ENCODE data around the gene RAB28. TPM values are rescaled to one million over a fixed set of nuclear protein-coding genes. Genes with fewer than 3 reads are reported as not detected.

Gene RAB28
- polyA plus RNA-seq, 1 of the 3 experiments (the other 2 are of a cell fraction), result 10.5 TPM

- TF ChIP-seq IRF3 (IDR thresholded peaks at IDR 0.05; ENCODE audit: low read depth, low read length) (no peak), GABPA (IDR thresholded peaks at IDR 0.05; ENCODE audit: low read depth) (no peak), SMC3 (IDR thresholded peaks at IDR 0.05; ENCODE audit: low read depth, low read length) (no peak), CTCF (IDR thresholded peaks at IDR 0.05) (no peak), POLR2AphosphoS5 (IDR thresholded peaks at IDR 0.05; ENCODE audit: low read depth, low read length) (no peak)
- TF ChIP-seq, protein P1, sequence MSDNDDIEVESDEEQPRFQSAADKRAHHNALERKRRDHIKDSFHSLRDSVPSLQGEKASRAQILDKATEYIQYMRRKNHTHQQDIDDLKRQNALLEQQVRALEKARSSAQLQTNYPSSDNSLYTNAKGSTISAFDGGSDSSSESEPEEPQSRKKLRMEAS (IDR thresholded peaks at IDR 0.05; ENCODE audit: low read depth), result no peak
These were observed 136.5 kb downstream of the RAB28 start (continued) for GRCh38 chr4:13347517-13348125.

GRCh38 chr4:13344216-13344615, 139.9 kb downstream of the RAB28 start:
- H3K9me2 ChIP-seq, result no peaks in the 10 kb centered on the region
- ChIA-PET POLR2A (no interaction called here), CTCF (no interaction called here)
- no peaks in the 10 kb centered on the region for H3K27me3 ChIP-seq (ENCODE audit: insufficient read depth)
- TF ChIP-seq POLR2AphosphoS5 (IDR thresholded peaks at IDR 0.05; ENCODE audit: low read depth, low read length), result no peak
- TF ChIP-seq, protein P1 (IDR thresholded peaks at IDR 0.05; ENCODE audit: low read depth), result no peak
- no peak for TF ChIP-seq ELF1 (IDR thresholded peaks at IDR 0.05)
- TF ChIP-seq FOXM1 (IDR thresholded peaks at IDR 0.05; ENCODE audit: low read depth), result no peak
- TF ChIP-seq GATA2 (CRISPR knock-in tag; IDR thresholded peaks at IDR 0.05), result no peak
- no peak for DNase-seq
- H3K4me3 ChIP-seq (ENCODE audit: low read depth in 2 of 2, low read length in 1 of 2), result no peak overlapping the region
- H3K9ac ChIP-seq, result no peak overlapping the region
- H3K36me3 ChIP-seq (replicated peaks in 1 of 2; ENCODE audit: control insufficient read depth in 1 of 2, insufficient read depth in 2 of 2, low read length in 1 of 2), result no peaks in the 10 kb centered on the region
- WGBS (ENCODE audit: low lambda C conversion rate), result 57% methylated on average over 2 of the region's 2 CpGs
- H3K4me2 ChIP-seq, result no peak overlapping the region
- H3K9me3 ChIP-seq, result no peaks in the 10 kb centered on the region
- H3K4me1 ChIP-seq (ENCODE audit: control insufficient read depth in 1 of 2, insufficient read depth in 2 of 2, low read depth in 1 of 2, low read length in 1 of 2), result no peaks in the 10 kb centered on the region
- no peaks in the 10 kb centered on the region for H4K20me1 ChIP-seq (ENCODE audit: insufficient read depth)
- H3F3A ChIP-seq (replicated peaks; ENCODE audit: insufficient read depth), result no peaks in the 10 kb centered on the region
- H2AFZ ChIP-seq (ENCODE audit: low read depth), result no peak overlapping the region
- H3K27ac ChIP-seq (ENCODE audit: low read depth in 2 of 2, low read length in 1 of 2), result no peak overlapping the region
- H3K79me2 ChIP-seq (ENCODE audit: insufficient read depth), result no peaks in the 10 kb centered on the region

- Histone ChIP-seq H3K27ac (ENCODE audit: low read depth in 2 of 2, low read length in 1 of 2) (no peak overlapping the region), H3K4me1 (ENCODE audit: control insufficient read depth in 1 of 2, insufficient read depth in 2 of 2, low read depth in 1 of 2, low read length in 1 of 2) (no peaks in the 10 kb centered on the region), H3K79me2 (ENCODE audit: insufficient read depth) (no peaks in the 10 kb centered on the region), H3K4me3 (ENCODE audit: low read depth in 2 of 2, low read length in 1 of 2) (no peak overlapping the region), H2AFZ (ENCODE audit: low read depth) (no peak overlapping the region), H3K36me3 (replicated peaks in 1 of 2; ENCODE audit: control insufficient read depth in 1 of 2, insufficient read depth in 2 of 2, low read length in 1 of 2) (no peaks in the 10 kb centered on the region), H3K9ac (no peak overlapping the region), H3K9me2 (no peaks in the 10 kb centered on the region), H3K27me3 (ENCODE audit: insufficient read depth) (no peaks in the 10 kb centered on the region), H4K20me1 (ENCODE audit: insufficient read depth) (no peaks in the 10 kb centered on the region), H3F3A (replicated peaks; ENCODE audit: insufficient read depth) (no peaks in the 10 kb centered on the region), H3K4me2 (no peak overlapping the region), H3K9me3 (no peaks in the 10 kb centered on the region)
- CTCF ChIA-PET, result no interaction called here
- DNase-seq, result no peak
- POLR2A ChIA-PET, result no interaction called here
- TF ChIP-seq, protein P2, sequence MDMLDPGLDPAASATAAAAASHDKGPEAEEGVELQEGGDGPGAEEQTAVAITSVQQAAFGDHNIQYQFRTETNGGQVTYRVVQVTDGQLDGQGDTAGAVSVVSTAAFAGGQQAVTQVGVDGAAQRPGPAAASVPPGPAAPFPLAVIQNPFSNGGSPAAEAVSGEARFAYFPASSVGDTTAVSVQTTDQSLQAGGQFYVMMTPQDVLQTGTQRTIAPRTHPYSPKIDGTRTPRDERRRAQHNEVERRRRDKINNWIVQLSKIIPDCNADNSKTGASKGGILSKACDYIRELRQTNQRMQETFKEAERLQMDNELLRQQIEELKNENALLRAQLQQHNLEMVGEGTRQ (IDR thresholded peaks at IDR 0.05; ENCODE audit: borderline replicate concordance, low read depth, low read length), result no peak
- TF ChIP-seq TCF12 (IDR thresholded peaks at IDR 0.05), result no peak
- no peak for TF ChIP-seq RXRA (IDR thresholded peaks at IDR 0.05; ENCODE audit: borderline replicate concordance, low read depth)
- TF ChIP-seq, protein P1 (IDR thresholded peaks at IDR 0.05; ENCODE audit: low read depth), result no peak
- no peak for TF ChIP-seq CTCF (IDR thresholded peaks at IDR 0.05)
- TF ChIP-seq EZH2phosphoT487 (IDR thresholded peaks at IDR 0.05; ENCODE audit: borderline replicate concordance, low read depth), result no peak
- TF ChIP-seq RCOR1 (IDR thresholded peaks at IDR 0.05; ENCODE audit: low read length), result no peak
- TF ChIP-seq TEAD4 (IDR thresholded peaks at IDR 0.05; ENCODE audit: borderline replicate concordance, insufficient read depth), result no peak
- TF ChIP-seq SMC3 (IDR thresholded peaks at IDR 0.05; ENCODE audit: low read depth, low read length), result no peak
- TF ChIP-seq YY1 (IDR thresholded peaks at IDR 0.05; ENCODE audit: low read depth), result no peak
- no peak for TF ChIP-seq MEF2A (IDR thresholded peaks at IDR 0.05; ENCODE audit: borderline replicate concordance, low read depth)
- no peak for TF ChIP-seq JUND (IDR thresholded peaks at IDR 0.05)
These were observed 143.5 kb downstream of the RAB28 start for GRCh38 chr4:13340672-13341071.

Measured in SK-N-SH (cell line).